ENCODE data around the gene PNPLA6. TPM values are rescaled to one million over a fixed set of nuclear protein-coding genes. Genes with fewer than 3 reads are reported as not detected.

Gene PNPLA6
- total RNA-seq, 1 donor from 2014 or later = 47.4 TPM

GRCh38 chr19:7515110-7515644, 20.3 kb upstream of the PNPLA6 start:
- H3K9me3 ChIP-seq = no peaks in the 10 kb centered on the region
- DNase-seq (ENCODE audit: extremely low spot score in 2 of 2) = no peak
- H3K27ac ChIP-seq = peak overlapping the region; percentile 95
- peak in 1 of 2 donors; percentile 68 for TF ChIP-seq POLR2AphosphoS5 (IDR thresholded peaks at IDR 0.05; ENCODE audit: insufficient read depth in 1 of 2, low read depth in 1 of 2)
- no peak for TF ChIP-seq CTCF (IDR thresholded peaks at IDR 0.05)
- intact Hi-C loops (cut with DNase I) = no loop called here
- peaks cover 0 to 5% of the 10 kb centered on the region in 2 donors for H3K36me3 ChIP-seq
- no peaks in the 10 kb centered on the region for H3K27me3 ChIP-seq
- H3K4me3 ChIP-seq = peak overlapping the region; percentile 83 to 88
- peaks cover 13% of the 10 kb centered on the region for H3K4me1 ChIP-seq

GRCh38 chr19:7515645-7516151, 19.8 kb upstream of the PNPLA6 start, which contains the start of gene ZNF358:
TSS of gene ZNF358 (plus strand) at chr19:7516103. CDS start at chr19:7519243, 3,140 bp downstream.
- no peak for DNase-seq (ENCODE audit: extremely low spot score in 2 of 2)

GRCh38 chr19:7516333-7516732, 19.2 kb upstream of the PNPLA6 start:
- no peak for DNase-seq (ENCODE audit: extremely low spot score in 2 of 2)
- no peaks in the 10 kb centered on the region for H3K9me3 ChIP-seq
- no peaks in the 10 kb centered on the region for H3K27me3 ChIP-seq
- H3K27ac ChIP-seq = peak overlapping the region; percentile 95
- H3K4me1 ChIP-seq = peaks cover 13% of the 10 kb centered on the region
- H3K4me3 ChIP-seq = peak overlapping the region; percentile 83 to 88
- peaks cover 0 to 7% of the 10 kb centered on the region in 2 donors for H3K36me3 ChIP-seq
- TF ChIP-seq CTCF (IDR thresholded peaks at IDR 0.05) = no peak
- TF ChIP-seq POLR2AphosphoS5 (IDR thresholded peaks at IDR 0.05; ENCODE audit: insufficient read depth in 1 of 2, low read depth in 1 of 2) = no peak
- no peak for TF ChIP-seq POLR2A (IDR thresholded peaks at IDR 0.05)
- intact Hi-C loops (cut with DNase I) = no loop called here

More at GRCh38 chr19:7515645-7516151, 19.8 kb upstream of the PNPLA6 start, which contains the start of gene ZNF358:
- intact Hi-C loops (cut with DNase I) = no loop called here
- peak within 1 kb of the TSS; percentile 83 to 88 for H3K4me3 ChIP-seq
- peak within 1 kb of the TSS; percentile 95 for H3K27ac ChIP-seq
- no peaks in the 10 kb centered on the region for H3K9me3 ChIP-seq
- no peaks in the 10 kb centered on the region for H3K27me3 ChIP-seq
- TF ChIP-seq POLR2AphosphoS5 (IDR thresholded peaks at IDR 0.05; ENCODE audit: insufficient read depth in 1 of 2, low read depth in 1 of 2) (no peak), CTCF (IDR thresholded peaks at IDR 0.05) (no peak), POLR2A (IDR thresholded peaks at IDR 0.05) (no peak)
- peaks cover 0 to 7% of the 10 kb centered on the region in 2 donors for H3K36me3 ChIP-seq
- H3K4me1 ChIP-seq = peaks cover 13% of the 10 kb centered on the region

- Histone ChIP-seq H3K4me3 (peak overlapping the region; percentile 83 to 88), H3K27me3 (no peaks in the 10 kb centered on the region), H3K9me3 (no peaks in the 10 kb centered on the region), H3K4me1 (peaks cover 17% of the 10 kb centered on the region), H3K27ac (peak overlapping the region; percentile 95), H3K36me3 (peaks cover 0 to 7% of the 10 kb centered on the region in 2 donors)
- no peak for DNase-seq (ENCODE audit: extremely low spot score in 2 of 2)
- intact Hi-C loops (cut with DNase I) = no loop called here
- TF ChIP-seq POLR2AphosphoS5 (IDR thresholded peaks at IDR 0.05; ENCODE audit: insufficient read depth in 1 of 2, low read depth in 1 of 2) (no peak), POLR2A (IDR thresholded peaks at IDR 0.05) (no peak), CTCF (IDR thresholded peaks at IDR 0.05) (no peak)
Observed at GRCh38 chr19:7516878-7517277, 18.6 kb upstream of the PNPLA6 start.
